Endothelial cell (in vitro differentiated cells): ENCODE results near the gene ATRIP. TPM values are rescaled to one million over a fixed set of nuclear protein-coding genes. Genes with fewer than 3 reads are reported as not detected.

Source experiments
- DNase-seq: peaks from one replicate; pipeline ENCODE4 v3.0.0; 2021; ENCODE audit warnings: low spot score
- H3K27ac Mint-ChIP-seq: one replicate; pipeline ENCODE4 v1.8.0; 2021; ENCODE audit warnings: mixed read lengths, inconsistent platforms; ENCODE audit not compliant: unreplicated experiment
- H3K27me3 Mint-ChIP-seq: one replicate; pipeline ENCODE4 v1.8.0; 2021; ENCODE audit warnings: mild to moderate bottlenecking, moderate library complexity, mixed read lengths, inconsistent platforms; ENCODE audit not compliant: unreplicated experiment
- H3K36me3 Mint-ChIP-seq: one replicate; pipeline ENCODE4 v1.8.0; 2021; ENCODE audit warnings: mild to moderate bottlenecking, low read depth, mixed read lengths, inconsistent platforms; ENCODE audit not compliant: unreplicated experiment
- H3K4me1 Mint-ChIP-seq: one replicate; pipeline ENCODE4 v1.8.0; 2021; ENCODE audit warnings: mild to moderate bottlenecking, mixed read lengths, inconsistent platforms; ENCODE audit not compliant: unreplicated experiment
- H3K4me3 Mint-ChIP-seq: one replicate; pipeline ENCODE4 v1.8.0; 2021; ENCODE audit warnings: mild to moderate bottlenecking, mixed read lengths, inconsistent platforms; ENCODE audit not compliant: unreplicated experiment
- H3K9me3 Mint-ChIP-seq: one replicate; pipeline ENCODE4 v1.8.0; 2021; ENCODE audit warnings: mixed read lengths, inconsistent platforms; ENCODE audit not compliant: unreplicated experiment
- CTCF ChIP-seq: fragments of 200-600 bp; sonication (generic); IDR thresholded peaks from one replicate; pipeline ENCODE4 v1.5.0; 2021; ENCODE audit warnings: antibody characterized with exemption; ENCODE audit not compliant: unreplicated experiment
- total RNA-seq: library from RNA; stranded (reverse); fragmentation: NEBNext Ultra II Directional; extraction: Animal tissue kit (Norgen Biotek cat#: 25700); gene quantifications from one replicate; pipeline ENCODE4 v1.2.1, GENCODE V29; 2021; ENCODE audit not compliant: unreplicated experiment

The ATRIP gene
- total RNA-seq, 1 donor from 2014 or later, result 11.2 TPM

- no peaks in the 10 kb centered on the region for H3K9me3 Mint-ChIP-seq
- H3K27me3 Mint-ChIP-seq, result peaks cover 13% of the 10 kb centered on the region
- DNase-seq, result no peak
- H3K36me3 Mint-ChIP-seq, result peaks cover 28% of the 10 kb centered on the region
- peaks cover 11% of the 10 kb centered on the region for H3K4me1 Mint-ChIP-seq
- no peak for TF ChIP-seq CTCF
- no peak overlapping the region for H3K4me3 Mint-ChIP-seq
- H3K27ac Mint-ChIP-seq, result no peak overlapping the region
Observed at GRCh38 chr3:48474619-48475018, 28.1 kb downstream of the ATRIP start.

- Mint-ChIP-seq H3K4me3 (no peak overlapping the region), H3K27ac (no peak overlapping the region), H3K9me3 (no peaks in the 10 kb centered on the region), H3K27me3 (peaks cover 13% of the 10 kb centered on the region), H3K4me1 (peaks cover 9% of the 10 kb centered on the region), H3K36me3 (peaks cover 25% of the 10 kb centered on the region)
- TF ChIP-seq CTCF, result no peak
- DNase-seq, result no peak
Observed at GRCh38 chr3:48475188-48475587, 28.7 kb downstream of the ATRIP start.

GRCh38 chr3:48476426-48477053 lies 30.0 kb downstream of the ATRIP start:
- Mint-ChIP-seq H3K9me3 (no peaks in the 10 kb centered on the region), H3K36me3 (peaks cover 27% of the 10 kb centered on the region), H3K27ac (no peak overlapping the region), H3K4me3 (no peak overlapping the region), H3K27me3 (peaks cover 13% of the 10 kb centered on the region), H3K4me1 (peaks cover 9% of the 10 kb centered on the region)
- TF ChIP-seq CTCF, result no peak
- no peak for DNase-seq

GRCh38 chr3:48477959-48478520 lies 31.5 kb downstream of the ATRIP start:
- Mint-ChIP-seq H3K9me3 (no peaks in the 10 kb centered on the region), H3K27me3 (peaks cover 7% of the 10 kb centered on the region), H3K4me3 (no peak overlapping the region), H3K36me3 (peaks cover 22% of the 10 kb centered on the region), H3K4me1 (peaks cover 4% of the 10 kb centered on the region), H3K27ac (no peak overlapping the region)
- DNase-seq, result no peak
- TF ChIP-seq CTCF, result no peak
